ENCODE data around the gene RAD50. TPM values are rescaled to one million over a fixed set of nuclear protein-coding genes. Genes with fewer than 3 reads are reported as not detected.
"Not testable (repeated sequence)": the region's sequence is repeated elsewhere in the genome, so short reads cannot be mapped to it uniquely, and the experiment has no call there.

RAD50 gene
- total RNA-seq, 5 donors from 2014 or later (not counting 1 experiment from before 2014, with no cell fraction given): 19.7 to 33.7 (median 28.5) TPM

GRCh38 chr5:132564555-132564954 is 7.8 kb downstream of the RAD50 start:
- H3K36me3 ChIP-seq (ENCODE audit: control insufficient read depth in 2 of 2, extremely low read depth in 1 of 2, insufficient read depth in 1 of 2, low read length in 1 of 2): peaks cover 0 to 42% of the 10 kb centered on the region in 2 donors
- H3K4me3 Mint-ChIP-seq; ATAC-seq (replicated peaks in 1 of 4); DNase-seq; H3K9me3 Mint-ChIP-seq; H3K4me1 ChIP-seq (ENCODE audit: control insufficient read depth in 1 of 2, extremely low read depth in 1 of 2, insufficient read depth in 2 of 2, low read length in 2 of 2); H3K27ac Mint-ChIP-seq; CTCF ChIA-PET; H3K27me3 ChIP-seq (replicated peaks in 1 of 2; ENCODE audit: control insufficient read depth in 2 of 2, extremely low read depth in 1 of 2, insufficient read depth in 2 of 2, low read length in 1 of 2); H3K9me3 ChIP-seq; H3K4me3 ChIP-seq (ENCODE audit: control insufficient read depth in 1 of 2, extremely low read depth in 1 of 2, low read length in 1 of 2); H3K27me3 Mint-ChIP-seq; H3K27ac ChIP-seq (ENCODE audit: low read length): not testable (repeated sequence)
- POLR2A ChIA-PET: interaction anchor here in 1 of 2 donors (0.6 kb wide), 1 partner anchor 1773 kb away, joined by 3 read pairs; no protein-coding TSS in a partner anchor
- 100% methylated on average over 1 of the region's 2 CpGs for WGBS (ENCODE audit: insufficient coverage)
- Mint-ChIP-seq H3K4me1 (peaks cover 7 to 25% (median 15%) of the 10 kb centered on the region in 3 donors), H3K36me3 (peaks cover 29% of the 10 kb centered on the region)

DNA sequence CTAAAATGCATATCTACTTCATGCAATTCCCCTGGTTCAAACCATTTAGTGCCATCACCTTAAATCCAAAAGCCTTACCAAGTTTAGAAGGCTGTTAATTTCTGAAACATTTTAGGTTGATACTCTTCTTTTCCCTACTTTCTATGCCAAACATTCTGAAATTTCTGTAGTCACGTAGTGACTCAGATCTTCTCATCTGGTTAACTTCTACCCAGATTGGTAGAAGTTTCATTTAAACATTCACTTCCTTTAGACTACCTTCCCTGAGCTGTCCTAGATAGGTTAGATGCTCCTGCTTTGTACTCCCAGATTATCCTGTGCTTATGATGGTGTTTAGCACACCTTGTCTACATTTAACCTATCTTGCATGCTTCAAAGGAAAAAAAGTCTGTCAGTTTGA is 9.9 kb downstream of the RAD50 start:
- Mint-ChIP-seq H3K4me3 (no peak overlapping the region), H3K27ac (no peak overlapping the region), H3K36me3 (peaks cover 42% of the 10 kb centered on the region), H3K4me1 (peaks cover 15 to 31% (median 17%) of the 10 kb centered on the region in 3 donors), H3K27me3 (no peaks in the 10 kb centered on the region), H3K9me3 (peaks cover 0 to 6% (median 0%) of the 10 kb centered on the region in 3 donors)
- no CpG with 5 or more reads among the region's 1 CpG for WGBS (ENCODE audit: insufficient coverage)
- peaks cover 0 to 28% of the 10 kb centered on the region in 2 donors for H3K36me3 ChIP-seq (ENCODE audit: control insufficient read depth in 2 of 2, extremely low read depth in 1 of 2, insufficient read depth in 1 of 2, low read length in 1 of 2)
- ATAC-seq (replicated peaks in 1 of 4) (no peak), DNase-seq (no peak)
- POLR2A ChIA-PET: no interaction called here
- no peaks in the 10 kb centered on the region for H3K9me3 ChIP-seq
- no peak overlapping the region for H3K4me3 ChIP-seq (ENCODE audit: control insufficient read depth in 1 of 2, extremely low read depth in 1 of 2, low read length in 1 of 2)
- H3K4me1 ChIP-seq (ENCODE audit: control insufficient read depth in 1 of 2, extremely low read depth in 1 of 2, insufficient read depth in 2 of 2, low read length in 2 of 2): no peaks in the 10 kb centered on the region
- CTCF ChIA-PET: interaction anchor here in 1 of 2 donors (1.0 kb wide), 1 partner anchor 149 kb away, joined by 3 read pairs; no protein-coding TSS in a partner anchor
- no peak overlapping the region for H3K27ac ChIP-seq (ENCODE audit: low read length)
- no peaks in the 10 kb centered on the region for H3K27me3 ChIP-seq (replicated peaks in 1 of 2; ENCODE audit: control insufficient read depth in 2 of 2, extremely low read depth in 1 of 2, insufficient read depth in 2 of 2, low read length in 1 of 2)

- Mint-ChIP-seq H3K36me3 (peaks cover 52% of the 10 kb centered on the region), H3K27me3 (no peaks in the 10 kb centered on the region), H3K4me1 (peaks cover 0 to 3% (median 0%) of the 10 kb centered on the region in 3 donors), H3K4me3 (no peak overlapping the region), H3K9me3 (no peaks in the 10 kb centered on the region), H3K27ac (no peak overlapping the region)
- DNase-seq (no peak), ATAC-seq (replicated peaks in 1 of 4) (no peak)
- Histone ChIP-seq H3K9me3 (no peaks in the 10 kb centered on the region), H3K27me3 (replicated peaks in 1 of 2; ENCODE audit: control insufficient read depth in 2 of 2, extremely low read depth in 1 of 2, insufficient read depth in 2 of 2, low read length in 1 of 2) (no peaks in the 10 kb centered on the region), H3K36me3 (ENCODE audit: control insufficient read depth in 2 of 2, extremely low read depth in 1 of 2, insufficient read depth in 1 of 2, low read length in 1 of 2) (peaks cover 0 to 34% of the 10 kb centered on the region in 2 donors), H3K27ac (ENCODE audit: low read length) (no peak overlapping the region), H3K4me3 (ENCODE audit: control insufficient read depth in 1 of 2, extremely low read depth in 1 of 2, low read length in 1 of 2) (no peak overlapping the region), H3K4me1 (ENCODE audit: control insufficient read depth in 1 of 2, extremely low read depth in 1 of 2, insufficient read depth in 2 of 2, low read length in 2 of 2) (no peaks in the 10 kb centered on the region)
- ChIA-PET POLR2A (no interaction called here), CTCF (interaction anchor here in 1 of 2 donors (0.5 kb wide), 1 partner anchor 51 kb away, joined by 4 read pairs; no protein-coding TSS in a partner anchor)
- no CpG with 5 or more reads among the region's 1 CpG for WGBS (ENCODE audit: insufficient coverage)
Measured at GRCh38 chr5:132576123-132576522, 19.3 kb downstream of the RAD50 start.

- H3K27ac ChIP-seq (ENCODE audit: low read length); CTCF ChIA-PET; H3K4me1 ChIP-seq (ENCODE audit: control insufficient read depth in 1 of 2, extremely low read depth in 1 of 2, insufficient read depth in 2 of 2, low read length in 2 of 2); H3K4me3 ChIP-seq (ENCODE audit: control insufficient read depth in 1 of 2, extremely low read depth in 1 of 2, low read length in 1 of 2); ATAC-seq (replicated peaks in 1 of 4); DNase-seq; H3K27ac Mint-ChIP-seq; H3K9me3 ChIP-seq; H3K27me3 ChIP-seq (replicated peaks in 1 of 2; ENCODE audit: control insufficient read depth in 2 of 2, extremely low read depth in 1 of 2, insufficient read depth in 2 of 2, low read length in 1 of 2); H3K4me3 Mint-ChIP-seq; H3K27me3 Mint-ChIP-seq; H3K4me1 Mint-ChIP-seq; H3K9me3 Mint-ChIP-seq; POLR2A ChIA-PET: not testable (repeated sequence)
- WGBS (ENCODE audit: insufficient coverage): no CpG with 5 or more reads among the region's 2 CpGs
- peaks cover 60% of the 10 kb centered on the region for H3K36me3 Mint-ChIP-seq
- peaks cover 0 to 38% of the 10 kb centered on the region in 2 donors for H3K36me3 ChIP-seq (ENCODE audit: control insufficient read depth in 2 of 2, extremely low read depth in 1 of 2, insufficient read depth in 1 of 2, low read length in 1 of 2)
Measured at GRCh38 chr5:132584560-132584959, 27.8 kb downstream of the RAD50 start.

DNA sequence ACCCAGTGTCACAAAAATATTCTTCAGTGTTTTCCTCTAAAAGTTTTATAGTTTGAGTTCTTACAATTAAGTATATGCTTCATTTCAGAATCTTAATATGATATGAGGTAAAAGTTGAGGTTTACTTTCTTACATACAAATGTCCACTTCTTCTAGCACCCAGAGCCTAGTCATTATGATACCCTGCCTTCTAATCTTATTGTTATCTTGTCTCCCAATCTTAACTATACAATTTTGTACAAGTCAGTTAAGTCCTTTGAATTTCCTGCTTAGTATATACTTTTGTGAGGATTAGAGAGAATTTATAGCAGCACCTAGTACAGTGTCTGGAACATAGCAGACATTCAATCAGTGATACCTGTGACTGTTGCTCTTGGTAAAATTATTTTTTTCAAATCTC is 29.3 kb downstream of the RAD50 start:
- Histone ChIP-seq H3K4me1 (ENCODE audit: control insufficient read depth in 1 of 2, extremely low read depth in 1 of 2, insufficient read depth in 2 of 2, low read length in 2 of 2) (no peaks in the 10 kb centered on the region), H3K9me3 (no peaks in the 10 kb centered on the region), H3K4me3 (ENCODE audit: control insufficient read depth in 1 of 2, extremely low read depth in 1 of 2, low read length in 1 of 2) (no peak overlapping the region), H3K36me3 (ENCODE audit: control insufficient read depth in 2 of 2, extremely low read depth in 1 of 2, insufficient read depth in 1 of 2, low read length in 1 of 2) (peaks cover 0 to 49% of the 10 kb centered on the region in 2 donors), H3K27me3 (replicated peaks in 1 of 2; ENCODE audit: control insufficient read depth in 2 of 2, extremely low read depth in 1 of 2, insufficient read depth in 2 of 2, low read length in 1 of 2) (no peaks in the 10 kb centered on the region), H3K27ac (ENCODE audit: low read length) (no peak overlapping the region)
- ATAC-seq (replicated peaks in 1 of 4) (no peak), DNase-seq (no peak)
- Mint-ChIP-seq H3K4me1 (peaks cover 0 to 3% (median 2%) of the 10 kb centered on the region in 3 donors), H3K27me3 (no peaks in the 10 kb centered on the region), H3K27ac (no peak overlapping the region), H3K9me3 (no peaks in the 10 kb centered on the region), H3K4me3 (no peak overlapping the region), H3K36me3 (peaks cover 66% of the 10 kb centered on the region)
- ChIA-PET CTCF (no interaction called here), POLR2A (no interaction called here)

GRCh38 chr5:132589467-132589866 is 32.7 kb downstream of the RAD50 start:
- CTCF ChIA-PET: no interaction called here

GRCh38 chr5:132591145-132591544 is 34.4 kb downstream of the RAD50 start:
- ATAC-seq (replicated peaks in 1 of 4) (no peak), DNase-seq (peak in 1 of 35 experiments; percentile 16)
- Mint-ChIP-seq H3K9me3 (no peaks in the 10 kb centered on the region), H3K36me3 (peaks cover 51% of the 10 kb centered on the region), H3K4me1 (no peaks in the 10 kb centered on the region), H3K27ac (no peak overlapping the region), H3K27me3 (no peaks in the 10 kb centered on the region), H3K4me3 (no peak overlapping the region)
- no peaks in the 10 kb centered on the region for H3K9me3 ChIP-seq
- ChIA-PET POLR2A (no interaction called here), CTCF (interaction anchor here in 1 of 2 donors (0.6 to 1.1 kb wide), 2 partner anchors 124 to 210 kb away, joined by 3 to 5 read pairs; no protein-coding TSS in a partner anchor)
- no peak overlapping the region for H3K4me3 ChIP-seq (ENCODE audit: control insufficient read depth in 1 of 2, extremely low read depth in 1 of 2, low read length in 1 of 2)
- peaks cover 0 to 67% of the 10 kb centered on the region in 2 donors for H3K36me3 ChIP-seq (ENCODE audit: control insufficient read depth in 2 of 2, extremely low read depth in 1 of 2, insufficient read depth in 1 of 2, low read length in 1 of 2)
- H3K27ac ChIP-seq (ENCODE audit: low read length): no peak overlapping the region
- H3K4me1 ChIP-seq (ENCODE audit: control insufficient read depth in 1 of 2, extremely low read depth in 1 of 2, insufficient read depth in 2 of 2, low read length in 2 of 2): no peaks in the 10 kb centered on the region
- H3K27me3 ChIP-seq (replicated peaks in 1 of 2; ENCODE audit: control insufficient read depth in 2 of 2, extremely low read depth in 1 of 2, insufficient read depth in 2 of 2, low read length in 1 of 2): no peaks in the 10 kb centered on the region
- no CpG with 5 or more reads among the region's 3 CpGs for WGBS (ENCODE audit: insufficient coverage)

More at GRCh38 chr5:132589467-132589866, 32.7 kb downstream of the RAD50 start:
- no peak for ATAC-seq (replicated peaks in 1 of 4)
- Mint-ChIP-seq H3K9me3 (no peaks in the 10 kb centered on the region), H3K4me3 (no peak overlapping the region), H3K4me1 (no peaks in the 10 kb centered on the region), H3K27ac (no peak overlapping the region), H3K27me3 (no peaks in the 10 kb centered on the region), H3K36me3 (peaks cover 53% of the 10 kb centered on the region)
- no peaks in the 10 kb centered on the region for H3K4me1 ChIP-seq (ENCODE audit: control insufficient read depth in 1 of 2, extremely low read depth in 1 of 2, insufficient read depth in 2 of 2, low read length in 2 of 2)
- POLR2A ChIA-PET: no interaction called here
- no peak for DNase-seq
- H3K27me3 ChIP-seq (replicated peaks in 1 of 2; ENCODE audit: control insufficient read depth in 2 of 2, extremely low read depth in 1 of 2, insufficient read depth in 2 of 2, low read length in 1 of 2): no peaks in the 10 kb centered on the region
- H3K9me3 ChIP-seq: no peaks in the 10 kb centered on the region
- no peak overlapping the region for H3K4me3 ChIP-seq (ENCODE audit: control insufficient read depth in 1 of 2, extremely low read depth in 1 of 2, low read length in 1 of 2)
- peaks cover 0 to 53% of the 10 kb centered on the region in 2 donors for H3K36me3 ChIP-seq (ENCODE audit: control insufficient read depth in 2 of 2, extremely low read depth in 1 of 2, insufficient read depth in 1 of 2, low read length in 1 of 2)
- H3K27ac ChIP-seq (ENCODE audit: low read length): no peak overlapping the region
- no CpG with 5 or more reads among the region's 1 CpG for WGBS (ENCODE audit: insufficient coverage)

All from T-cell (primary cell).